ENCODE results near the gene ZC3H10.

The ZC3H10 gene

DNA sequence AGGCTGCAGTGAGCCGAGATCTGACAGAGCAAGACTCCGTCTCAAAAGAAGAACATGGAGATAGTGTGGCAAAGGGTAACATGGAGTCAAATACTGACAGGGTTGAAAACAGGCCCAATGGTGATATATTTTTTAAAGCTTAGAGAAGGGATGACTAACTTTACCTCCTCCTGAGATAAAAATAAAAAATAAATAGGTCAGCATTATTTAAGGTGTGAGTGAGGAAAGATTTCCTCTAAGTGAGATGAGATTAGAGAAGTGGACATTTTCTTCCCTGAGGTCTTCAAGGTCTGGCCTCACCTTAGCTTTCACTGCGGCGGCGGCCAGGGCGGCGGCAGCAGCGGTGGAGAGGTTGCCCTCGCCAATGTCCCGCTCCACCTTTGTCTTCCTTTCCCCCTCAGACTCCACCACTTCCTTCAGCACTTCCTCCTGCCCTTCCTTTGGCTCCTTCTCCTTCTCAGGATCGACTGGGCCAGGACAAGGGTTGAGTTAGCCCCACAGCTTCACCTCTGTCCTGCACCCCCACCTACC is 51.2 kb downstream of the ZC3H10 start:
- H3K4me3 ChIP-seq (ENCODE audit: low read depth, low read length) = no peak overlapping the region
- no peak for DNase-seq (ENCODE audit: low read depth)
- TF ChIP-seq POLR2A (IDR thresholded peaks at IDR 0.05; ENCODE audit: extremely low read depth, insufficient read length) (no peak), CTCF (IDR thresholded peaks at IDR 0.05; ENCODE audit: low read depth, low read length) (no peak), MYC (IDR thresholded peaks at IDR 0.05; ENCODE audit: low read depth, low read length) (no peak), MAX (IDR thresholded peaks at IDR 0.05; ENCODE audit: low read depth, low read length) (no peak)

DNA sequence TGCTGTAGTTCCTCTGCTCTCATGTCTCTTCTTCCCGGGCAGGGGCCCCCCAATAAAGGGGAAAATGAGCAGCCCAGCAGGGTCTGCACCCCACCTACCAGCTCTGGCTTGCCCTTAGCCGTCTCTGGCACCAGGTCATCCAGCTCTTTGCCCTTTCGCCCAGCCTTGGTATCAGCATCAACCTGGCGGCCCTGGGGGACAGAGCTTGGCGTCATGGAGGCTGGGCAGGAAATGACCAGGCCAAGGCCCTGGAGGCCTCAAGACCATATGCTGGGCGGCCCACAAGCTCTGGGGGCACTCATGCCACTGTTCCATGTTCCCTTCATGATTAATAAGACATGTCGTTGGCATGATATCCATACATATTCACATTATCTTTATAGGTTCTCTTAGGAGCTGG is 54.8 kb downstream of the ZC3H10 start:
- no peak for DNase-seq (ENCODE audit: low read depth)
- H3K4me3 ChIP-seq (ENCODE audit: low read depth, low read length) = no peak overlapping the region
- TF ChIP-seq CTCF (IDR thresholded peaks at IDR 0.05; ENCODE audit: low read depth, low read length) = no peak
- TF ChIP-seq POLR2A (IDR thresholded peaks at IDR 0.05; ENCODE audit: extremely low read depth, insufficient read length) = no peak
- TF ChIP-seq MYC (IDR thresholded peaks at IDR 0.05; ENCODE audit: low read depth, low read length) = no peak
- no peak for TF ChIP-seq MAX (IDR thresholded peaks at IDR 0.05; ENCODE audit: low read depth, low read length)

Measured in NB4 (cell line).